Neural cell (in vitro differentiated cells): Measurements from ENCODE around the gene NKX2-3. TPM values are rescaled to one million over a fixed set of nuclear protein-coding genes. Genes with fewer than 3 reads are reported as not detected.
A peak's percentile ranks its signal among the peaks of the same experiment; 100 is the strongest.

Experiments
- H2AFZ ChIP-seq: fragments of 200-600, 300-800 bp; sonication (generic), shearing (Covaris generic); 2 replicates; pipeline ENCODE4 v1.6.0; 2014; ENCODE audit warnings: low read depth, mild to moderate bottlenecking, antibody characterized with exemption, low read length, moderate library complexity
- H3F3A ChIP-seq: fragments of 200-600 bp; shearing (Covaris generic); 2 replicates; pipeline ENCODE4 v1.6.1; 2016; ENCODE audit warnings: mild to moderate bottlenecking, moderate library complexity, mixed read lengths, antibody characterized with exemption, low read length; ENCODE audit not compliant: insufficient read depth, poor library complexity, severe bottlenecking
- H3K27ac ChIP-seq: fragments of 200-600, 300-800 bp; sonication (generic), shearing (Covaris generic); 2 replicates; pipeline ENCODE4 v1.5.1; 2014; ENCODE audit warnings: mild to moderate bottlenecking, low read length, moderate library complexity
- H3K27me3 ChIP-seq: fragments of 300-800, 200-600 bp; sonication (generic), shearing (Covaris generic); 2 replicates; pipeline ENCODE4 v1.6.0; 2014; ENCODE audit warnings: mild to moderate bottlenecking, low read depth, low read length, moderate library complexity; ENCODE audit not compliant: insufficient read depth
- H3K36me3 ChIP-seq: fragments of 300-800, 200-600 bp; sonication (generic), shearing (Covaris generic); 2 replicates; pipeline ENCODE4 v1.5.1; 2014; ENCODE audit warnings: mild to moderate bottlenecking, antibody characterized with exemption, low read length, moderate library complexity; ENCODE audit not compliant: insufficient read depth
- H3K4me2 ChIP-seq: fragments of 300-800, 200-600 bp; sonication (generic), shearing (Covaris generic); 2 replicates; pipeline ENCODE4 v1.6.0; 2014; ENCODE audit warnings: mild to moderate bottlenecking, low read length
- H3K4me3 ChIP-seq: fragments of 300-800, 200-600 bp; sonication (generic), shearing (Covaris generic); 2 replicates; pipeline ENCODE4 v1.5.1; 2014; ENCODE audit warnings: mild to moderate bottlenecking, low read length, moderate library complexity
- H3K79me2 ChIP-seq: fragments of 200-600 bp; shearing (Covaris generic); replicated peaks from 2 replicates; pipeline ENCODE4 v1.6.0; 2014; ENCODE audit warnings: mild to moderate bottlenecking, low read length, moderate library complexity; ENCODE audit not compliant: insufficient read depth
- H3K9ac ChIP-seq: fragments of 300-800, 200-600 bp; sonication (generic), shearing (Covaris generic); 2 replicates; pipeline ENCODE4 v1.6.1; 2016; ENCODE audit warnings: mild to moderate bottlenecking, low read length, mixed read lengths
- H3K9me2 ChIP-seq: fragments of 200-600 bp; shearing (Covaris generic); 2 replicates; pipeline ENCODE4 v1.6.1; 2016; ENCODE audit warnings: mild to moderate bottlenecking, low read length, mixed read lengths; ENCODE audit not compliant: insufficient read depth
- H3K9me3 ChIP-seq: fragments of 200-600, 300-800 bp; sonication (generic), shearing (Covaris generic); 2 replicates; pipeline ENCODE4 v1.6.1; 2016; ENCODE audit warnings: mild to moderate bottlenecking, mixed run types, low read length, moderate library complexity, mixed read lengths
- H4K20me1 ChIP-seq: fragments of 200-600 bp; shearing (Covaris generic); 2 replicates; pipeline ENCODE4 v1.6.1; 2016; ENCODE audit warnings: mild to moderate bottlenecking, mixed run types; ENCODE audit not compliant: insufficient read depth
- CTCF ChIP-seq: fragments of 450-650 bp; IDR thresholded peaks from 2 replicates; pipeline ENCODE4 v1.5.1; 2014; ENCODE audit warnings: antibody characterized with exemption, mild to moderate bottlenecking, moderate library complexity; ENCODE audit not compliant: poor library complexity, severe bottlenecking
- EP300 ChIP-seq: fragments of 450-650 bp; conservative IDR thresholded peaks from 2 replicates; pipeline ENCODE4 v1.6.1; 2014; ENCODE audit warnings: antibody characterized with exemption, mild to moderate bottlenecking, moderate library complexity; ENCODE audit not compliant: poor library complexity, severe bottlenecking
- EZH2 ChIP-seq: fragments of 200-600, 300-800 bp; shearing (Covaris generic), sonication (generic); IDR thresholded peaks from 2 replicates; pipeline ENCODE4 v1.6.1; 2014; ENCODE audit warnings: antibody characterized with exemption, low read length, borderline replicate concordance, mild to moderate bottlenecking; ENCODE audit not compliant: insufficient read depth, poor library complexity, severe bottlenecking
- MXI1 ChIP-seq: fragments of 450-650 bp; conservative IDR thresholded peaks from 2 replicates; pipeline ENCODE4 v1.6.1; 2014; ENCODE audit warnings: antibody characterized with exemption, mild to moderate bottlenecking; ENCODE audit not compliant: poor library complexity, severe bottlenecking
- POLR2AphosphoS5 ChIP-seq: IDR thresholded peaks from 2 replicates; pipeline ENCODE4 v1.6.1; 2012
- RAD21 ChIP-seq: fragments of 450-650 bp; conservative IDR thresholded peaks from 2 replicates; pipeline ENCODE4 v1.6.1; 2014; ENCODE audit warnings: antibody characterized with exemption, mild to moderate bottlenecking, moderate library complexity
- REST ChIP-seq: IDR thresholded peaks from 2 replicates; pipeline ENCODE4 v1.6.1; 2012; ENCODE audit warnings: borderline replicate concordance
- SMC3 ChIP-seq: fragments of 450-650 bp; conservative IDR thresholded peaks from 2 replicates; pipeline ENCODE4 v1.6.1; 2014; ENCODE audit warnings: antibody characterized with exemption, mild to moderate bottlenecking, moderate library complexity; ENCODE audit not compliant: poor library complexity
- TAF1 ChIP-seq: IDR thresholded peaks from 2 replicates; pipeline ENCODE4 v1.6.1; 2012; ENCODE audit warnings: low read depth
- polyA plus RNA-seq: library from polyadenylated mRNA; depleted of rRNA; stranded (reverse); fragments of >200 nt; gene quantifications from 2 replicates; pipeline ENCODE4 v1.2.3, GENCODE V29; 2014

NKX2-3 gene
- polyA plus RNA-seq, 1 donor from 2014 or later: not detected

- H3K27me3 ChIP-seq: peaks cover 84% of the 10 kb centered on the region
These were observed 13.1 kb upstream of the NKX2-3 start for GRCh38 chr10:99519690-99520039.

GRCh38 chr10:99520040-99520846, 12.5 kb upstream of the NKX2-3 start:
- Histone ChIP-seq H3F3A (no peaks in the 10 kb centered on the region), H3K27ac (no peak overlapping the region), H3K4me2 (no peak overlapping the region), H3K9me3 (no peaks in the 10 kb centered on the region), H3K36me3 (no peaks in the 10 kb centered on the region), H3K9ac (no peak overlapping the region), H2AFZ (no peak overlapping the region), H4K20me1 (no peaks in the 10 kb centered on the region), H3K79me2 (no peaks in the 10 kb centered on the region), H3K27me3 (peaks cover 85% of the 10 kb centered on the region), H3K9me2 (no peaks in the 10 kb centered on the region), H3K4me3 (peak overlapping the region; percentile 46)
- no peak for TF ChIP-seq CTCF
- no peak for TF ChIP-seq REST
- TF ChIP-seq RAD21: no peak
- TF ChIP-seq TAF1: no peak
- TF ChIP-seq POLR2AphosphoS5: no peak

More at GRCh38 chr10:99519690-99520039, 13.1 kb upstream of the NKX2-3 start:
- Histone ChIP-seq H3K9me3 (no peaks in the 10 kb centered on the region), H3K27ac (no peak overlapping the region), H3F3A (no peaks in the 10 kb centered on the region), H3K9me2 (no peaks in the 10 kb centered on the region), H3K9ac (no peak overlapping the region), H4K20me1 (no peaks in the 10 kb centered on the region), H2AFZ (no peak overlapping the region), H3K36me3 (no peaks in the 10 kb centered on the region), H3K79me2 (no peaks in the 10 kb centered on the region), H3K4me3 (no peak overlapping the region), H3K4me2 (no peak overlapping the region)
- TF ChIP-seq SMC3 (no peak), CTCF (no peak), TAF1 (no peak), RAD21 (no peak), POLR2AphosphoS5 (no peak), REST (no peak), MXI1 (no peak), EP300 (no peak), EZH2 (no peak)
